ENCODE measurements around the gene OTUB1. TPM values are rescaled to one million over a fixed set of nuclear protein-coding genes. Genes with fewer than 3 reads are reported as not detected.

OTUB1 gene
- total RNA-seq, 2 donors from 2014 or later = 37.7 to 85.6 TPM

DNA sequence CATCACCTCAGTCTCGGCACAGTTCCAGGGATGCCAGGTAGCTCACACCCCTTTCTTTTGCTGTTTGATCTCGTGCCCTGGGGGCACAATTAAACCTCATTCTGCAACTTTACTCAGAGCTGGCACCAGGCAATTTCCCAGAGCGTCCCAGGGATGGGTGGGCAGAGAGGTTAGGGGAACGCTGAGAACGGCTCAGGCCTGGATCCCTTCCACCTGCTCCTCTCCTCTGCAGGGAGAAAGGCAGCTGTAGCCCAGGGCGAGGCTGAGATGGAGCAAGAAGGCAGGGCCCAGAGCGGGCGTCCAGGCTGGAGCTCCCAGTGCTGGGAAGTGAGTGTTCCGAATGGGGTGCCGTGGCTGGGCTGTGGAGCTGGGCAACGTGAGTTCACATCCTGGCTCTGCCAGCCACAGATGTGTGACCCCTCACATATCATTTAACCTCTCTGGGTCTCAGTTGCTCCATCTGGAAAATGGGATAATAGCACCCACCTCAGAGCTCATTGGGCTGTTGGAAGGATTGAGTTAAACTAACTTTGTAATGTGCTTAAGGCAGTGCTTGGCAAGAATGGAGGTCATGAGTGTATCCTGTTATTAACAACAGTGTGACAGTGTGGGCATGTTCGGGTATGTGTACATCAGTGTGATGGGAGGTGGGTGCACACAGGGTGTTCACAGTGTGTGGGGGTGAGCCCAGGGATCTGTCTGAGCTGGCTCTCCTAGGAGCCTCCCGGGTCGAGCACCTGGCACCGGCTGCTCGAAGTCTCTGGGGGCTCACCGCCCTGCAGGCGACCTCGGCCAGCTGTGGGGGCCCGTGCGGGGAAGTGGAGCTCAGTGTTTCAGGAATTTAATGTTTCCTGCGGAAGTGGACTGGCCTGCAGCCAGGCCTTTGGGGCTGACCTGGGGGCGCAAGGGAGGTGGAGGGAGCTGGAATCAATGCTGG, 15.5 kb downstream of the OTUB1 start:
- H3K4me3 ChIP-seq = no peak overlapping the region
- no peak overlapping the region for H3K27ac ChIP-seq
- TF ChIP-seq, protein P1, sequence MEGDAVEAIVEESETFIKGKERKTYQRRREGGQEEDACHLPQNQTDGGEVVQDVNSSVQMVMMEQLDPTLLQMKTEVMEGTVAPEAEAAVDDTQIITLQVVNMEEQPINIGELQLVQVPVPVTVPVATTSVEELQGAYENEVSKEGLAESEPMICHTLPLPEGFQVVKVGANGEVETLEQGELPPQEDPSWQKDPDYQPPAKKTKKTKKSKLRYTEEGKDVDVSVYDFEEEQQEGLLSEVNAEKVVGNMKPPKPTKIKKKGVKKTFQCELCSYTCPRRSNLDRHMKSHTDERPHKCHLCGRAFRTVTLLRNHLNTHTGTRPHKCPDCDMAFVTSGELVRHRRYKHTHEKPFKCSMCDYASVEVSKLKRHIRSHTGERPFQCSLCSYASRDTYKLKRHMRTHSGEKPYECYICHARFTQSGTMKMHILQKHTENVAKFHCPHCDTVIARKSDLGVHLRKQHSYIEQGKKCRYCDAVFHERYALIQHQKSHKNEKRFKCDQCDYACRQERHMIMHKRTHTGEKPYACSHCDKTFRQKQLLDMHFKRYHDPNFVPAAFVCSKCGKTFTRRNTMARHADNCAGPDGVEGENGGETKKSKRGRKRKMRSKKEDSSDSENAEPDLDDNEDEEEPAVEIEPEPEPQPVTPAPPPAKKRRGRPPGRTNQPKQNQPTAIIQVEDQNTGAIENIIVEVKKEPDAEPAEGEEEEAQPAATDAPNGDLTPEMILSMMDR (IDR thresholded peaks at IDR 0.05) = no peak
- H3K27me3 ChIP-seq (replicated peaks; ENCODE audit: insufficient read depth) = no peaks in the 10 kb centered on the region
- peaks cover 12 to 25% of the 10 kb centered on the region in 2 donors for H3K4me1 ChIP-seq (ENCODE audit: control insufficient read depth in 1 of 2, low read depth in 2 of 2)
- peaks cover 10% of the 10 kb centered on the region for H3K36me3 ChIP-seq
- H3K9me3 ChIP-seq = no peaks in the 10 kb centered on the region
- DNase-seq (ENCODE audit: low spot score) (no peak), ATAC-seq (ENCODE audit: insufficient number of reproducible peaks, low FRiP score, low read depth) (no peak)

GRCh38 chr11:64003807-64004589, 17.8 kb downstream of the OTUB1 start:
- Histone ChIP-seq H3K27me3 (replicated peaks; ENCODE audit: insufficient read depth) (no peaks in the 10 kb centered on the region), H3K27ac (no peak overlapping the region), H3K36me3 (no peaks in the 10 kb centered on the region), H3K9me3 (no peaks in the 10 kb centered on the region), H3K4me3 (no peak overlapping the region), H3K4me1 (ENCODE audit: control insufficient read depth in 1 of 2, low read depth in 2 of 2) (peaks cover 15 to 36% of the 10 kb centered on the region in 2 donors)
- DNase-seq (ENCODE audit: low spot score) = no peak
- ATAC-seq (ENCODE audit: insufficient number of reproducible peaks, low FRiP score, low read depth) = no peak
- TF ChIP-seq, protein P1 (IDR thresholded peaks at IDR 0.05) = no peak

GRCh38 chr11:64004590-64004984, 18.3 kb downstream of the OTUB1 start:
- no peaks in the 10 kb centered on the region for H3K27me3 ChIP-seq (replicated peaks; ENCODE audit: insufficient read depth)
- no peak for DNase-seq (ENCODE audit: low spot score)
- no peaks in the 10 kb centered on the region for H3K9me3 ChIP-seq
- ATAC-seq (ENCODE audit: insufficient number of reproducible peaks, low FRiP score, low read depth) = no peak
- H3K27ac ChIP-seq = no peak overlapping the region
- no peak overlapping the region for H3K4me3 ChIP-seq
- peaks cover 15 to 30% of the 10 kb centered on the region in 2 donors for H3K4me1 ChIP-seq (ENCODE audit: control insufficient read depth in 1 of 2, low read depth in 2 of 2)
- TF ChIP-seq, protein P1 (IDR thresholded peaks at IDR 0.05) = no peak
- H3K36me3 ChIP-seq = no peaks in the 10 kb centered on the region

- Histone ChIP-seq H3K4me3 (no peak overlapping the region), H3K36me3 (no peaks in the 10 kb centered on the region), H3K4me1 (ENCODE audit: control insufficient read depth in 1 of 2, low read depth in 2 of 2) (peaks cover 6 to 21% of the 10 kb centered on the region in 2 donors), H3K27ac (no peak overlapping the region), H3K27me3 (replicated peaks; ENCODE audit: insufficient read depth) (no peaks in the 10 kb centered on the region), H3K9me3 (no peaks in the 10 kb centered on the region)
- DNase-seq (ENCODE audit: low spot score) (no peak), ATAC-seq (ENCODE audit: insufficient number of reproducible peaks, low FRiP score, low read depth) (no peak)
- TF ChIP-seq, protein P1 (IDR thresholded peaks at IDR 0.05) = no peak
Measured at GRCh38 chr11:64005691-64006090, 19.5 kb downstream of the OTUB1 start.

- no peaks in the 10 kb centered on the region for H3K27me3 ChIP-seq (replicated peaks; ENCODE audit: insufficient read depth)
- H3K36me3 ChIP-seq = no peaks in the 10 kb centered on the region
- no peak for DNase-seq (ENCODE audit: low spot score)
- no peak overlapping the region for H3K4me3 ChIP-seq
- no peaks in the 10 kb centered on the region for H3K9me3 ChIP-seq
- H3K4me1 ChIP-seq (ENCODE audit: control insufficient read depth in 1 of 2, low read depth in 2 of 2) = peaks cover 3 to 14% of the 10 kb centered on the region in 2 donors
- ATAC-seq (ENCODE audit: insufficient number of reproducible peaks, low FRiP score, low read depth) = no peak
- no peak overlapping the region for H3K27ac ChIP-seq
- TF ChIP-seq, protein P1 (IDR thresholded peaks at IDR 0.05) = no peak
Measured at GRCh38 chr11:64006398-64006797, 20.2 kb downstream of the OTUB1 start.

All from thoracic aorta (tissue), 2 donors.